Ishikawa (cell line): ENCODE results near the gene KIF22.
A peak's percentile ranks its signal among the peaks of the same experiment; 100 is the strongest.

Source experiments
- CEBPB ChIP-seq: IDR thresholded peaks from 2 replicates; pipeline ENCODE4 v1.6.1; 2012
- EP300 ChIP-seq: IDR thresholded peaks from 2 replicates; pipeline ENCODE4 v1.6.1; 2012; ENCODE audit warnings: borderline replicate concordance
- FOXM1 ChIP-seq: IDR thresholded peaks from 2 replicates; pipeline ENCODE4 v1.6.1; 2012; ENCODE audit warnings: low read depth, borderline replicate concordance
- NFIC ChIP-seq: IDR thresholded peaks from 2 replicates; pipeline ENCODE4 v1.6.1; 2012
- RAD21 ChIP-seq: IDR thresholded peaks from 2 replicates; pipeline ENCODE4 v1.6.1; 2012; ENCODE audit warnings: low read depth
- TAF1 ChIP-seq: IDR thresholded peaks from 2 replicates; pipeline ENCODE4 v1.6.1; 2012; ENCODE audit warnings: low read depth, mild to moderate bottlenecking
- TCF12 ChIP-seq: IDR thresholded peaks from 2 replicates; pipeline ENCODE4 v1.6.1; 2012; ENCODE audit warnings: low read depth
- TEAD4 ChIP-seq: IDR thresholded peaks from 2 replicates; pipeline ENCODE4 v1.6.1; 2012
- YY1 ChIP-seq: IDR thresholded peaks from 2 replicates; pipeline ENCODE4 v1.6.1; 2012; ENCODE audit warnings: low read depth
- TF ChIP-seq, protein P1 (sequence below): IDR thresholded peaks from 2 replicates; pipeline ENCODE4 v1.6.1; 2012; ENCODE audit warnings: low read depth, mild to moderate bottlenecking
- TF ChIP-seq, protein P2 (sequence below): IDR thresholded peaks from 2 replicates; pipeline ENCODE4 v1.6.1; 2012

DNA sequence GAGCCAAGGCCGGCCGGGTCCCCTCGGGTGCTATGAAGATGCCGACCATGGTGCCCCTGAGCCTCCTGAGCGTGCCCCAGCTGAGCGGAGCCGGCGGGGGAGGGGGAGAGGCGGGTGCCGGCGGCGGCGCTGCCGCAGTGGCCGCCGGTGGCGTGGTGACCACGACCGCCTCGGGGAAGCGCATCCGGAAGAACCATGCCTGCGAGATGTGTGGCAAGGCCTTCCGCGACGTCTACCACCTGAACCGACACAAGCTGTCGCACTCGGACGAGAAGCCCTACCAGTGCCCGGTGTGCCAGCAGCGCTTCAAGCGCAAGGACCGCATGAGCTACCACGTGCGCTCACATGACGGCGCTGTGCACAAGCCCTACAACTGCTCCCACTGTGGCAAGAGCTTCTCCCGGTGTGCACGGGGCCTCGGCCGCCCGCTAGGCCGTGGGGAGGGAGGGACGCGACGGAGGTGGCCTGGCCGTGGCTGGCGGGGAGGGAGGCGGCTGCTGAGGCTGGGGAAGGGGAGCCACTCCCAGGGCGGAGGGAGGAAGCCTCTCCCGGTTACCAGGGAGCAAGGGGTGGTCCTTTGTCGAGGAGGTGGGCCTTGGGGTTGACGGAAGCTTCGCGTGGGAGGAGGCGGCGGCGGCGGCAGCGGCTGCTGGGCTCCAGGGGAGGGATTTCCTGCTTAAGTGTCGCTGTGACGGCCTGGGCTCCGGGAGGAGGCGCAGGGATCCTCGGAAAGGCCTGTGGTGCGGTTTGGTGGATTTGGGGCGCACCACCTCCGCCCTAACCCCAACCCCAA is 17.1 kb downstream of the KIF22 start:
- TF ChIP-seq, protein P1, sequence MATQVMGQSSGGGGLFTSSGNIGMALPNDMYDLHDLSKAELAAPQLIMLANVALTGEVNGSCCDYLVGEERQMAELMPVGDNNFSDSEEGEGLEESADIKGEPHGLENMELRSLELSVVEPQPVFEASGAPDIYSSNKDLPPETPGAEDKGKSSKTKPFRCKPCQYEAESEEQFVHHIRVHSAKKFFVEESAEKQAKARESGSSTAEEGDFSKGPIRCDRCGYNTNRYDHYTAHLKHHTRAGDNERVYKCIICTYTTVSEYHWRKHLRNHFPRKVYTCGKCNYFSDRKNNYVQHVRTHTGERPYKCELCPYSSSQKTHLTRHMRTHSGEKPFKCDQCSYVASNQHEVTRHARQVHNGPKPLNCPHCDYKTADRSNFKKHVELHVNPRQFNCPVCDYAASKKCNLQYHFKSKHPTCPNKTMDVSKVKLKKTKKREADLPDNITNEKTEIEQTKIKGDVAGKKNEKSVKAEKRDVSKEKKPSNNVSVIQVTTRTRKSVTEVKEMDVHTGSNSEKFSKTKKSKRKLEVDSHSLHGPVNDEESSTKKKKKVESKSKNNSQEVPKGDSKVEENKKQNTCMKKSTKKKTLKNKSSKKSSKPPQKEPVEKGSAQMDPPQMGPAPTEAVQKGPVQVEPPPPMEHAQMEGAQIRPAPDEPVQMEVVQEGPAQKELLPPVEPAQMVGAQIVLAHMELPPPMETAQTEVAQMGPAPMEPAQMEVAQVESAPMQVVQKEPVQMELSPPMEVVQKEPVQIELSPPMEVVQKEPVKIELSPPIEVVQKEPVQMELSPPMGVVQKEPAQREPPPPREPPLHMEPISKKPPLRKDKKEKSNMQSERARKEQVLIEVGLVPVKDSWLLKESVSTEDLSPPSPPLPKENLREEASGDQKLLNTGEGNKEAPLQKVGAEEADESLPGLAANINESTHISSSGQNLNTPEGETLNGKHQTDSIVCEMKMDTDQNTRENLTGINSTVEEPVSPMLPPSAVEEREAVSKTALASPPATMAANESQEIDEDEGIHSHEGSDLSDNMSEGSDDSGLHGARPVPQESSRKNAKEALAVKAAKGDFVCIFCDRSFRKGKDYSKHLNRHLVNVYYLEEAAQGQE, result no peak
- peak; percentile 14; the same call in 1 of the 2 replicates for TF ChIP-seq TCF12
- no peak for TF ChIP-seq TAF1
- peak; percentile 39; the same call in 1 of the 2 replicates for TF ChIP-seq RAD21
- TF ChIP-seq EP300, result no peak
- TF ChIP-seq NFIC, result no peak
- TF ChIP-seq, protein P2, sequence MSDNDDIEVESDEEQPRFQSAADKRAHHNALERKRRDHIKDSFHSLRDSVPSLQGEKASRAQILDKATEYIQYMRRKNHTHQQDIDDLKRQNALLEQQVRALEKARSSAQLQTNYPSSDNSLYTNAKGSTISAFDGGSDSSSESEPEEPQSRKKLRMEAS, result peak; percentile 99
- TF ChIP-seq TEAD4, result no peak
- TF ChIP-seq CEBPB, result no peak
- TF ChIP-seq YY1, result no peak
- no peak for TF ChIP-seq FOXM1
